D721Med (cell line): ENCODE measurements around the gene PRKCB.

Source experiments
- DNase-seq: peaks from one replicate; pipeline ENCODE4 v3.0.0; 2011; ENCODE audit warnings: low spot score; ENCODE audit not compliant: insufficient read length
- FAIRE-seq: peaks from 2 replicates; lab custom pipeline; 2011; peaks lifted over from hg19 to GRCh38; lab: Jason Lieb, UNC
- CTCF ChIP-seq: IDR thresholded peaks from 2 replicates; pipeline ENCODE4 v1.5.1; 2012; ENCODE audit warnings: mild to moderate bottlenecking, control low read depth; ENCODE audit not compliant: insufficient read depth; ENCODE audit errors: missing control alignments

The PRKCB gene

GRCh38 chr16:24178496-24178895, 342.7 kb downstream of the PRKCB start:
- DNase-seq (no peak), FAIRE-seq (no peak)
- TF ChIP-seq CTCF = no peak

DNA sequence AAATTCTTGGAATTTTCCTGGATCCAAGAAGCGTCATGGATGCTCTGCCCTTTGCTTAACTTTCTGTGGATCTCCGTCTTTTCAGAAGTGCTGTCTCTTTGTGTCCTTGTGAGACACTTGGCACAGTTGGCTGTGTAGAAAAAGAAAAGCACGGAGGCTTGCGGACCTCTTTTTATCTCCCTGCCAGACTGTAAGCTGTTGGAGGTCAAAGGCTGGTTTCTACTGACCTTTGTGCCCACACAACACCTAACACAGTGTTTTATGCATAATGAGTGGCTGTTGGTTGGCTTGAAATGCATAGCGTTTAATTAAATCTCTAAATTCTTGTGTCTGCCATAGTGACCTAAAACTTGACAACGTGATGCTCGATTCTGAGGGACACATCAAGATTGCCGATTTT, 344.7 kb downstream of the PRKCB start:
- FAIRE-seq = no peak
- no peak for DNase-seq
- TF ChIP-seq CTCF = no peak

- DNase-seq (no peak), FAIRE-seq (no peak)
- TF ChIP-seq CTCF = no peak
These were observed 352.3 kb downstream of the PRKCB start for GRCh38 chr16:24188021-24188542.

GRCh38 chr16:24188751-24189318, 353.1 kb downstream of the PRKCB start:
- no peak for DNase-seq
- TF ChIP-seq CTCF = no peak
- no peak for FAIRE-seq

DNA sequence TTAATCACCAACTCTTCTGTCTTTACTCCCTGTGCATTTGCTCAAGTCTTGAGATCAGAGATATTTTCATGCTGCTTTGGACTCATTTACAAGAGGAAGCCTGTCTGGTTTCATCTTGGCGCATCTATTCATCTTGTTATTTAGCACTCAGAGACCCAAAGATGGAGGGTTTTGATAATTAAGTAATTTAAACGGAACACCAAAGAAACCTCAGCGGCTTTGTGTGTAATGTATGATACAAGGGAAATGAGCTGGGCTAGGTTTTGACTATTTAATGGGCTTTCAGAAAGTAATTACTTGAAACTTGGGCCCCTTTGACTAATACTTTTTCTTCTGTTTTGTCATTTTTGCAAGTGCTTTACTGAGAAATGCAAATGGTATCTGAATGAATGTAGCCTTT, 354.2 kb downstream of the PRKCB start:
- FAIRE-seq (no peak), DNase-seq (no peak)
- no peak for TF ChIP-seq CTCF

- TF ChIP-seq CTCF = no peak
- FAIRE-seq = no peak
These were observed 356.2 kb downstream of the PRKCB start for GRCh38 chr16:24191876-24192402.

GRCh38 chr16:24195221-24195620, 359.4 kb downstream of the PRKCB start:
- TF ChIP-seq CTCF = no peak
- DNase-seq = no peak
- FAIRE-seq = no peak

More at GRCh38 chr16:24191876-24192402, 356.2 kb downstream of the PRKCB start:
- no peak for DNase-seq
